ENCODE measurements around the gene RPS6KA2. TPM values are rescaled to one million over a fixed set of nuclear protein-coding genes. Genes with fewer than 3 reads are reported as not detected.

Gene RPS6KA2
- total RNA-seq, 4 donors from 2014 or later, result 55.4 to 119 (median 76.4) TPM

DNA sequence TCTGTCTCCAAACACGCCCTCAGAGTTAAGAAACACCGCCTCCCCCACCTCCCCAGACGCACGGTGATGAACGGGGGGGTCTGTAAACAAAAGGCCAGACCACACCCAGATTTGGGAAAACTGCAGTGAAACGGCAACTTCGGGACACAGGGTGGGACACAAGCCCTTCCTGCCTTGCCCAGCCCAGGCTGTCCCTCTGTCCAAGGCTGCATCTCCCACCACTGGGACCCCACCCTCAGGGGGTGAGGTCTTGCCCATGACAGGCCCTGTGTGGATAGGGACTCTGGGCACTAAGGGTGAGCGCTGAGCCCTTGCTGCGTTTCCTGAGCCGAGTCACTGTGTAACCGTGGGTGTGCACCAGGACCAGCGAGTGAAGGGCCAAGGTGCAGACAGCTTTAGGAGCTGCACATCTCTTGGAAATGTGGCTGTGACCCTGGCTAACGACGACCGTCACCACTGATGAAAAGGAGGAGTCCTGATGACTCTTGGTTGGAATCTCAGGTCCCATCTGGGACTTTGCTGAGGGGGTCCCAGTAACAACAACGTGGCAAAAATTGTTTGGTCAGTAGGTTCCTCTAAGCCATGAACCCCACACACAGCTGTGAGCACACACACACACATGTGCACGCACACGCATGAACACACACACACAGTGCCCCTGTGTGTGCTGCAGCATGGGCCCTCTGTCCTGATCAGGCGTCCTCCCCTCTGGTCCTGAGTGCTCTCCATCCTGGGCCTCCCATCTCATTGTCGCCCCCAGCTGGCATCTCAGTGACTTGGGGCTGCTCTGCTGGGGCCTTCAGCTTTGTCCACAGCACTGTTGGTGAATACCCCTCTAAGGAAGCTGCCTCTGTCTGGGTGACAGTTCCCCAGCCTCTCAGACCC, 141.2 kb downstream of the RPS6KA2 start:
- WGBS, 2 donors (ENCODE audit: low coverage in 1 of 2), result 83 to 87% methylated on average over 1 to 3 of the region's 20 CpGs
- Histone ChIP-seq H3K27me3 (no peaks in the 10 kb centered on the region), H3K36me3 (peaks cover 0 to 96% of the 10 kb centered on the region in 2 donors), H3K4me1 (no peaks in the 10 kb centered on the region), H3K4me3 (no peak overlapping the region), H3K27ac (no peak overlapping the region), H3K9me3 (no peaks in the 10 kb centered on the region)
- no peak for ATAC-seq
- TF ChIP-seq, protein P1, sequence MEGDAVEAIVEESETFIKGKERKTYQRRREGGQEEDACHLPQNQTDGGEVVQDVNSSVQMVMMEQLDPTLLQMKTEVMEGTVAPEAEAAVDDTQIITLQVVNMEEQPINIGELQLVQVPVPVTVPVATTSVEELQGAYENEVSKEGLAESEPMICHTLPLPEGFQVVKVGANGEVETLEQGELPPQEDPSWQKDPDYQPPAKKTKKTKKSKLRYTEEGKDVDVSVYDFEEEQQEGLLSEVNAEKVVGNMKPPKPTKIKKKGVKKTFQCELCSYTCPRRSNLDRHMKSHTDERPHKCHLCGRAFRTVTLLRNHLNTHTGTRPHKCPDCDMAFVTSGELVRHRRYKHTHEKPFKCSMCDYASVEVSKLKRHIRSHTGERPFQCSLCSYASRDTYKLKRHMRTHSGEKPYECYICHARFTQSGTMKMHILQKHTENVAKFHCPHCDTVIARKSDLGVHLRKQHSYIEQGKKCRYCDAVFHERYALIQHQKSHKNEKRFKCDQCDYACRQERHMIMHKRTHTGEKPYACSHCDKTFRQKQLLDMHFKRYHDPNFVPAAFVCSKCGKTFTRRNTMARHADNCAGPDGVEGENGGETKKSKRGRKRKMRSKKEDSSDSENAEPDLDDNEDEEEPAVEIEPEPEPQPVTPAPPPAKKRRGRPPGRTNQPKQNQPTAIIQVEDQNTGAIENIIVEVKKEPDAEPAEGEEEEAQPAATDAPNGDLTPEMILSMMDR (IDR thresholded peaks at IDR 0.05), result no peak
- TF ChIP-seq POLR2AphosphoS5 (IDR thresholded peaks at IDR 0.05) (no peak), EP300 (IDR thresholded peaks at IDR 0.05) (no peak), POLR2A (IDR thresholded peaks at IDR 0.05) (no peak)

DNA sequence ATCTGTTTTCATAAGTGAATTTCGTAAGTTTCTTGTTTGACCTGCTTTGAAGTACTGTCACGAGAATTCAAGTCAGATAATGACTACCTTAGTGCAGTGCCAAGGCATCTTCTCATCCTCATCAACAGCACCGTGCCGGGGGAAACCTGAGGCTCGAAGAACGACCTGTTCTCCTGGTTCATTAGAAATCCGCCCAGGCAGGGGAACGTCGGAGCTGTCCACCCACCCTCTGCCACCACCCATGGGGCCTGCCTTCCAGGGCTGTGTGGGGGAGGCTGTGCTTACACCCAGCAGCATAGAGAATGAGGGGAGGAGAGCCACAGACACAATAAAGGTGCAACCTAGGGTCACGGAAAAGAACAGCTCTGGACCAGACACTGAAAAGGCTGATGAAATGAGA, 142.2 kb downstream of the RPS6KA2 start:
- peaks cover 0 to 89% of the 10 kb centered on the region in 2 donors for H3K36me3 ChIP-seq
- no peak overlapping the region for H3K4me3 ChIP-seq
- no peak for ATAC-seq
- no peaks in the 10 kb centered on the region for H3K27me3 ChIP-seq
- no peaks in the 10 kb centered on the region for H3K9me3 ChIP-seq
- WGBS, 2 donors (ENCODE audit: low coverage in 1 of 2), result 86 to 93% methylated on average over 4 to 8 of the region's 10 CpGs
- TF ChIP-seq, protein P1 (IDR thresholded peaks at IDR 0.05), result no peak
- TF ChIP-seq EP300 (IDR thresholded peaks at IDR 0.05) (no peak), POLR2A (IDR thresholded peaks at IDR 0.05) (no peak), POLR2AphosphoS5 (IDR thresholded peaks at IDR 0.05) (no peak)
- H3K27ac ChIP-seq, result no peak overlapping the region
- H3K4me1 ChIP-seq, result no peaks in the 10 kb centered on the region

DNA sequence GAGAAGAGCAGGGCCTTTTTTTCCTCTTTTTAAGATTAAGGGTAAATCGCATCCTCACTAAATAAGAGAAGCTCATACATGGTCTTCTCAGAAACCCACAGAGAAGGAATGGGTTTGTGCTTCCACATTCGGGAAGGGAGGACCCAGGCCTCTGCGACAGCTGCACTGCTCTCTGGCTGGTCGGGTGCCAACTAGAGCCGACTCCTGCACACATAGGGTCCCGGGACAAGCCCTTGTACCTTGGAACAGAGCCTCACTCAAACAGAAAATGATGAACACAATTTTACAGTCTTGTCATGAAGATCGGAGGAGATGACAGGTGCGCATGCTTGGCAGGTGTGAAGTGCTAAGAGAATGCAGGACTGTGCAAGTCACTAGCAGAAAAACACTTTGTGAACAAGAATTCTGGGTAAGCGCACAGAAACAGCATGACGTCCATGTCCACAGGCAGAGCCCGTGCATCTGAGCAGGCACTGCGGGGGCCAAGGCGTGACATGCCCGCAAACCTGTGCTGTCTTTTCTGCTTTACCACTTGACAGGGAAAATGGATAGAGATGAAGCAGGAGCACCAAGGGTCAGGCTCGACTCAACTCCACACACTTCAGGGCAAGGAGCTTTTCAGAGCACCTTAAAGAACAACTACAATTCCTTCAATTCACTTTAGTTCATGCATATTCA, 143.3 kb downstream of the RPS6KA2 start:
- Histone ChIP-seq H3K36me3 (peaks cover 0 to 91% of the 10 kb centered on the region in 2 donors), H3K4me1 (no peaks in the 10 kb centered on the region), H3K27ac (no peak overlapping the region), H3K4me3 (no peak overlapping the region), H3K9me3 (no peaks in the 10 kb centered on the region), H3K27me3 (no peaks in the 10 kb centered on the region)
- no peak for ATAC-seq
- TF ChIP-seq, protein P1 (IDR thresholded peaks at IDR 0.05), result no peak
- TF ChIP-seq POLR2A (IDR thresholded peaks at IDR 0.05) (no peak), EP300 (IDR thresholded peaks at IDR 0.05) (no peak), POLR2AphosphoS5 (IDR thresholded peaks at IDR 0.05) (no peak)
- 87 to 93% methylated on average over 3 to 12 of the region's 15 CpGs for WGBS, 2 donors (ENCODE audit: low coverage in 1 of 2)

DNA sequence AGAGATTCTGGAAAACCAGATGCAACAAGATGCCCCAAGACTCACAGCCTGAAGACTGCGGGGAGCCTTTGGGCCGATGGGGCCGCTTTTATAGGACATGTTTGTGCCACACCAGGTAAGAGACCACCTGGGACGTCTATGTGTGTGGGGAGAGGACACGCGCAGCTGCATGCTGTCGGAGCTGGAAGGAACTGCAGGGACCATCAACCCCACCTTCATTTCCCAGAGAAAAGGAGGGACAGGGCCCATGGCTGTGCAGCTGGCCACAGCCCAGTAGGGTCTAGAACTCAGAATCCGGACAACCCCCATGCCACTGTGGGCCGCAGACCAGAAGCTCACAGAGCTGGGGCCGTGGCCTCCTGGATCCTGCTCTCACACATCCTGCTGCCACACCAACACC, 144.0 kb downstream of the RPS6KA2 start:
- no peak for ATAC-seq
- 96 to 100% methylated on average over 4 of the region's 10 CpGs for WGBS, 2 donors (ENCODE audit: low coverage in 1 of 2)

More for the DNA sequence above, 144.0 kb downstream of the RPS6KA2 start:
- no peak for TF ChIP-seq EP300 (IDR thresholded peaks at IDR 0.05)
- TF ChIP-seq, protein P1 (IDR thresholded peaks at IDR 0.05), result no peak
- no peak for TF ChIP-seq POLR2A (IDR thresholded peaks at IDR 0.05)
- TF ChIP-seq POLR2AphosphoS5 (IDR thresholded peaks at IDR 0.05), result no peak
- H3K4me1 ChIP-seq, result no peaks in the 10 kb centered on the region
- H3K4me3 ChIP-seq, result no peak overlapping the region
- no peaks in the 10 kb centered on the region for H3K9me3 ChIP-seq
- H3K27me3 ChIP-seq, result no peaks in the 10 kb centered on the region
- H3K27ac ChIP-seq, result no peak overlapping the region
- H3K36me3 ChIP-seq, result peaks cover 0 to 92% of the 10 kb centered on the region in 2 donors

All from gastroesophageal sphincter (tissue), 4 donors.